Stimulated activated naive CD8-positive, alpha-beta T cell treated with anti-CD3 and anti-CD28 coated beads, Interleukin-15, Interleukin-2, amounts not matched to agents 100 ng/mL and 50 ng/mL, for 24 hours (primary cell): ENCODE data around the gene C2orf81.

Experiments
- H3K27ac Mint-ChIP-seq: one replicate; pipeline ENCODE4 v1.8.0; 2021; ENCODE audit warnings: mild to moderate bottlenecking, mixed read lengths
- H3K27me3 Mint-ChIP-seq: one replicate; pipeline ENCODE4 v1.8.0; 2021; ENCODE audit warnings: mixed read lengths
- H3K36me3 Mint-ChIP-seq: one replicate; pipeline ENCODE4 v1.8.0; 2021; ENCODE audit warnings: low read depth, mixed read lengths
- H3K4me1 Mint-ChIP-seq: one replicate; pipeline ENCODE4 v1.8.0; 2021; ENCODE audit warnings: low read depth, mixed read lengths
- H3K4me3 Mint-ChIP-seq: one replicate; pipeline ENCODE4 v1.8.0; 2021; ENCODE audit warnings: mild to moderate bottlenecking, mixed read lengths
- H3K9me3 Mint-ChIP-seq: one replicate; pipeline ENCODE4 v1.8.0; 2021; ENCODE audit warnings: mixed read lengths

The C2orf81 gene

GRCh38 chr2:74418312-74418711, 3.1 kb downstream of the C2orf81 start:
- H3K4me1 Mint-ChIP-seq = peaks cover 40% of the 10 kb centered on the region
- H3K4me3 Mint-ChIP-seq = no peak overlapping the region
- H3K27ac Mint-ChIP-seq = no peak overlapping the region
- no peaks in the 10 kb centered on the region for H3K9me3 Mint-ChIP-seq
- no peaks in the 10 kb centered on the region for H3K27me3 Mint-ChIP-seq
- no peaks in the 10 kb centered on the region for H3K36me3 Mint-ChIP-seq

- H3K27me3 Mint-ChIP-seq = no peaks in the 10 kb centered on the region
- peaks cover 36% of the 10 kb centered on the region for H3K4me1 Mint-ChIP-seq
- no peaks in the 10 kb centered on the region for H3K9me3 Mint-ChIP-seq
- no peak overlapping the region for H3K4me3 Mint-ChIP-seq
- H3K27ac Mint-ChIP-seq = no peak overlapping the region
- no peaks in the 10 kb centered on the region for H3K36me3 Mint-ChIP-seq
Measured at GRCh38 chr2:74417763-74418162, 3.7 kb downstream of the C2orf81 start.

GRCh38 chr2:74417197-74417596, 4.2 kb downstream of the C2orf81 start:
- peaks cover 32% of the 10 kb centered on the region for H3K4me1 Mint-ChIP-seq
- no peaks in the 10 kb centered on the region for H3K36me3 Mint-ChIP-seq
- no peak overlapping the region for H3K4me3 Mint-ChIP-seq

GRCh38 chr2:74416778-74417177, 4.6 kb downstream of the C2orf81 start:
- H3K27ac Mint-ChIP-seq = no peak overlapping the region
- H3K4me3 Mint-ChIP-seq = no peak overlapping the region
- H3K36me3 Mint-ChIP-seq = no peaks in the 10 kb centered on the region
- H3K27me3 Mint-ChIP-seq = no peaks in the 10 kb centered on the region
- peaks cover 31% of the 10 kb centered on the region for H3K4me1 Mint-ChIP-seq
- no peaks in the 10 kb centered on the region for H3K9me3 Mint-ChIP-seq

More at GRCh38 chr2:74417197-74417596, 4.2 kb downstream of the C2orf81 start:
- Mint-ChIP-seq H3K9me3 (no peaks in the 10 kb centered on the region), H3K27me3 (no peaks in the 10 kb centered on the region), H3K27ac (peak overlapping the region; percentile 49)

GRCh38 chr2:74415762-74416395, 5.5 kb downstream of the C2orf81 start:
- Mint-ChIP-seq H3K9me3 (no peaks in the 10 kb centered on the region), H3K4me3 (peak overlapping the region; percentile 65), H3K36me3 (no peaks in the 10 kb centered on the region), H3K27ac (no peak overlapping the region), H3K27me3 (no peaks in the 10 kb centered on the region), H3K4me1 (peaks cover 26% of the 10 kb centered on the region)

GRCh38 chr2:74414881-74415761, 6.3 kb downstream of the C2orf81 start:
- Mint-ChIP-seq H3K4me3 (peak overlapping the region; percentile 65), H3K27ac (no peak overlapping the region), H3K27me3 (no peaks in the 10 kb centered on the region), H3K9me3 (no peaks in the 10 kb centered on the region), H3K36me3 (no peaks in the 10 kb centered on the region), H3K4me1 (peaks cover 20% of the 10 kb centered on the region)

- Mint-ChIP-seq H3K4me3 (peak overlapping the region; percentile 52), H3K9me3 (no peaks in the 10 kb centered on the region), H3K27ac (no peak overlapping the region), H3K4me1 (peaks cover 15% of the 10 kb centered on the region), H3K27me3 (no peaks in the 10 kb centered on the region), H3K36me3 (no peaks in the 10 kb centered on the region)
Measured at GRCh38 chr2:74414441-74414840, 7.0 kb downstream of the C2orf81 start.

- Mint-ChIP-seq H3K27ac (no peak overlapping the region), H3K27me3 (no peaks in the 10 kb centered on the region), H3K4me3 (no peak overlapping the region), H3K4me1 (peaks cover 15% of the 10 kb centered on the region), H3K9me3 (no peaks in the 10 kb centered on the region), H3K36me3 (no peaks in the 10 kb centered on the region)
Measured at GRCh38 chr2:74413001-74413698, 8.3 kb downstream of the C2orf81 start.

GRCh38 chr2:74407682-74408081, 13.7 kb downstream of the C2orf81 start:
- Mint-ChIP-seq H3K4me3 (no peak overlapping the region), H3K9me3 (no peaks in the 10 kb centered on the region), H3K4me1 (no peaks in the 10 kb centered on the region), H3K27ac (no peak overlapping the region), H3K36me3 (no peaks in the 10 kb centered on the region), H3K27me3 (no peaks in the 10 kb centered on the region)

GRCh38 chr2:74406035-74406434, 15.4 kb downstream of the C2orf81 start:
- H3K27ac Mint-ChIP-seq = no peak overlapping the region
- no peak overlapping the region for H3K4me3 Mint-ChIP-seq
- H3K36me3 Mint-ChIP-seq = no peaks in the 10 kb centered on the region
- H3K27me3 Mint-ChIP-seq = no peaks in the 10 kb centered on the region
- no peaks in the 10 kb centered on the region for H3K9me3 Mint-ChIP-seq
- no peaks in the 10 kb centered on the region for H3K4me1 Mint-ChIP-seq

- no peaks in the 10 kb centered on the region for H3K27me3 Mint-ChIP-seq
- H3K4me1 Mint-ChIP-seq = no peaks in the 10 kb centered on the region
- no peak overlapping the region for H3K4me3 Mint-ChIP-seq
Measured at GRCh38 chr2:74401891-74402290, 19.5 kb downstream of the C2orf81 start.

GRCh38 chr2:74399785-74400184, 21.6 kb downstream of the C2orf81 start:
- Mint-ChIP-seq H3K27ac (no peak overlapping the region), H3K27me3 (peaks cover 4% of the 10 kb centered on the region), H3K4me1 (no peaks in the 10 kb centered on the region), H3K9me3 (no peaks in the 10 kb centered on the region), H3K4me3 (no peak overlapping the region), H3K36me3 (no peaks in the 10 kb centered on the region)

More at GRCh38 chr2:74401891-74402290, 19.5 kb downstream of the C2orf81 start:
- Mint-ChIP-seq H3K36me3 (no peaks in the 10 kb centered on the region), H3K9me3 (no peaks in the 10 kb centered on the region), H3K27ac (no peak overlapping the region)

- no peaks in the 10 kb centered on the region for H3K36me3 Mint-ChIP-seq
- H3K4me1 Mint-ChIP-seq = no peaks in the 10 kb centered on the region
- peaks cover 7% of the 10 kb centered on the region for H3K27me3 Mint-ChIP-seq
- H3K9me3 Mint-ChIP-seq = no peaks in the 10 kb centered on the region
- H3K27ac Mint-ChIP-seq = no peak overlapping the region
- H3K4me3 Mint-ChIP-seq = no peak overlapping the region
Measured at GRCh38 chr2:74396149-74396548, 25.3 kb downstream of the C2orf81 start.

- Mint-ChIP-seq H3K36me3 (no peaks in the 10 kb centered on the region), H3K4me3 (no peak overlapping the region), H3K27me3 (peaks cover 7% of the 10 kb centered on the region), H3K27ac (no peak overlapping the region), H3K4me1 (no peaks in the 10 kb centered on the region), H3K9me3 (no peaks in the 10 kb centered on the region)
Measured at GRCh38 chr2:74393525-74393924, 27.9 kb downstream of the C2orf81 start.

GRCh38 chr2:74392449-74392743, 29.0 kb downstream of the C2orf81 start:
- Mint-ChIP-seq H3K27ac (peak overlapping the region; percentile 28), H3K27me3 (peaks cover 7% of the 10 kb centered on the region), H3K9me3 (no peaks in the 10 kb centered on the region), H3K36me3 (no peaks in the 10 kb centered on the region), H3K4me3 (peak overlapping the region; percentile 93), H3K4me1 (no peaks in the 10 kb centered on the region)
